ENCODE measurements around the gene KRT75. TPM values are rescaled to one million over a fixed set of nuclear protein-coding genes. Genes with fewer than 3 reads are reported as not detected.
A peak's percentile ranks its signal among the peaks of the same experiment; 100 is the strongest.

KRT75 gene
- total RNA-seq, 1 experiment from 2014 or later: not detected

- H3K27ac ChIP-seq (ENCODE audit: low read depth, low read length): no peak overlapping the region
- intact Hi-C loops (cut with micrococcal nuclease): loop anchor here (1.0 to 5.0 kb wide), 3 partner anchors 191 to 489 kb away; no protein-coding TSS in a partner anchor
- H3K4me2 ChIP-seq (ENCODE audit: low read length): 0 out of 2 replicates have a peak overlapping the region, but pooled peaks have one; percentile 2
- H3K36me3 ChIP-seq (ENCODE audit: control insufficient read depth in 1 of 2, insufficient read depth in 2 of 2, low read length in 2 of 2): no peaks in the 10 kb centered on the region
- peak; percentile 79 for ATAC-seq
- ChIA-PET RAD21 (ENCODE audit: low non-redundant PET in 1 of 2, low total read pairs in 2 of 2, uncharacterized antibody in 2 of 2, unreplicated experiment in 2 of 2) (interaction anchor here in 1 of 2 experiments (2.1 to 2.4 kb wide), 2 partner anchors 480 to 489 kb away, joined by 5 to 6 read pairs; no protein-coding TSS in a partner anchor), CTCF (interaction anchor here (0.6 to 2.5 kb wide), 10 partner anchors 11 to 590 kb away, joined by 3 to 10 read pairs (median 6); no protein-coding TSS in a partner anchor), POLR2A (interaction anchor here (1.7 kb wide), 1 partner anchor 480 kb away, joined by 5 read pairs; no protein-coding TSS in a partner anchor)
- H4K20me1 ChIP-seq (ENCODE audit: insufficient read depth): no peaks in the 10 kb centered on the region
- peaks cover 0 to 23% of the 10 kb centered on the region in 2 experiments; a peak in 1 of 4 replicates for H3K4me1 ChIP-seq (ENCODE audit: control insufficient read depth in 1 of 2, insufficient read depth in 2 of 2, low read length in 2 of 2)
- peak overlapping the region; percentile 38 for H2AFZ ChIP-seq (ENCODE audit: low read depth, low read length, poor library complexity, severe bottlenecking)
- no peak overlapping the region for H3K9ac ChIP-seq (ENCODE audit: low read length)
- H3K79me2 ChIP-seq (ENCODE audit: insufficient read depth, low read length): no peaks in the 10 kb centered on the region
- no peaks in the 10 kb centered on the region for H3K27me3 ChIP-seq (ENCODE audit: insufficient read depth, low read length)
- H3K9me2 ChIP-seq (ENCODE audit: insufficient read depth): no peaks in the 10 kb centered on the region
- DNase-seq (ENCODE audit: low read depth, low spot score): peak; percentile 24
- H3K9me3 ChIP-seq (ENCODE audit: control insufficient read depth in 1 of 2, insufficient read depth in 1 of 2, low read depth in 1 of 2, low read length in 2 of 2): no peaks in the 10 kb centered on the region
- BruUV-seq (replicated peaks): no TSS peak
- H3K4me3 ChIP-seq (replicated peaks in 1 of 2; ENCODE audit: low read depth in 1 of 2, low read length in 2 of 2): no peak overlapping the region
- TF ChIP-seq MAX (IDR thresholded peaks at IDR 0.05): no peak
- no peak for TF ChIP-seq TCF7L2 (IDR thresholded peaks at IDR 0.05; ENCODE audit: borderline replicate concordance, extremely low read depth, insufficient read depth, insufficient read length)
- TF ChIP-seq EZH2phosphoT487 (IDR thresholded peaks at IDR 0.05; ENCODE audit: borderline replicate concordance): no peak
- peak; percentile 91 for TF ChIP-seq RAD21 (IDR thresholded peaks at IDR 0.05; ENCODE audit: low read depth)
- peak; percentile 84 to 93 (median 85) for TF ChIP-seq CTCF (IDR thresholded peaks at IDR 0.05 in 2 of 3, conservative IDR thresholded peaks at IDR 0.05 in 1 of 3; ENCODE audit: borderline replicate concordance in 1 of 3, insufficient read depth in 1 of 3, low read depth in 2 of 3, low read length in 2 of 3)
- no peak for TF ChIP-seq EGR1 (IDR thresholded peaks at IDR 0.05; ENCODE audit: low read depth)
These were observed 43.2 kb downstream of the KRT75 start for GRCh38 chr12:52390739-52391617.
